Activated T-cell treated with anti-CD3 and anti-CD28 coated beads, Interleukin-2, amount 50 U/mL, for 24 hours (primary cell): ENCODE measurements around the gene TMTC1.
"Not testable (repeated sequence)": the region's sequence is repeated elsewhere in the genome, so short reads cannot be mapped to it uniquely, and the experiment has no call there.

Experiments used
- DNase-seq: peaks from one replicate; pipeline ENCODE4 v3.0.0-alpha.2; 2020
- H3K27ac Mint-ChIP-seq: 2 replicates; pipeline ENCODE4 v1.8.0; 2020; ENCODE audit warnings: mild to moderate bottlenecking, mixed read lengths
- H3K27me3 Mint-ChIP-seq: 2 replicates; pipeline ENCODE4 v1.8.0; 2020; ENCODE audit warnings: mixed read lengths
- H3K36me3 Mint-ChIP-seq: 2 replicates; pipeline ENCODE4 v1.8.0; 2020; ENCODE audit warnings: low read depth, mixed read lengths
- H3K4me1 Mint-ChIP-seq: 2 replicates; pipeline ENCODE4 v1.8.0; 2020; ENCODE audit warnings: low read depth, mixed read lengths
- H3K4me3 Mint-ChIP-seq: 2 replicates; pipeline ENCODE4 v1.8.0; 2020; ENCODE audit warnings: mild to moderate bottlenecking, moderate library complexity, mixed read lengths
- H3K9me3 Mint-ChIP-seq: 2 replicates; pipeline ENCODE4 v1.8.0; 2020; ENCODE audit warnings: mixed read lengths

Gene TMTC1

DNA sequence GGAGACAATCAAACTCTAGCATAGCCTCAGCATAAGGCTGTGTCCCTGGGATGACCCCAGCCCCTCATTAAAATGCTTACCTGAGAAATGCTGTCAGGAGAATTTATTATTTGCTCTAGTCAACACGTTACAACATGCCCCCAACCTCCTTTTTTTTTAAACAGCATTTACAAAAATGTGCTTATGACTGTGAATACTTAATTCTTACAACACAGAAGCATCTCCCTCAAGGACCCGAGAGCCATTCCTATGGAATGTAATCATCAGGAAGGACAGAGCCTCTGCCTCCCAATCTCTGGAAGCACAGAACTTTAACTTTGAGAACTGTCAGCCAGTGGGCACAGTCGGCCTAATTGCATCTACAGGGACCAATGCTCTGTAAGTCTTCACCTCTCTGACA is 149.7 kb downstream of the TMTC1 start:
- Mint-ChIP-seq H3K27me3 (peaks cover 8% of the 10 kb centered on the region), H3K4me1 (no peaks in the 10 kb centered on the region), H3K4me3 (no peak overlapping the region), H3K36me3 (no peaks in the 10 kb centered on the region), H3K9me3 (no peaks in the 10 kb centered on the region), H3K27ac (no peak overlapping the region)
- DNase-seq = no peak

DNA sequence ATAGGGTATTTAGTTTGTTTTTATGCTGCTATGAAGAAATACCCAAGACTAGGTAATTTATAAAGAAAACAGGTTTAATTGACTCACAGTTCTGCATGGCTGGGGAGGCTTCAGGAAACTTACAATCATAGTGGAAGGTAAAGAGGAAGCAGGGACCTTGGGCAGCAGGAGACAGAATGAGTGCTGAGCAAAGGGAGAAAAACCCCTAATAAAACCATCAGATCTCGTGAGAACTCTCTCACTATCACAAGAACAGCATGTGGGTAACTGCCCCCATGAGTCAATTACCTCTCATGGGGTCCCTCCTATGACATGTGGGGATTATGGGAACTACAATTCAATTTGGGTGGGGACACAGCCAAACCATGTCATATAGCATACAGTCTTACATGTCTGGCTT is 153.6 kb downstream of the TMTC1 start:
- H3K4me3 Mint-ChIP-seq, DNase-seq, H3K9me3 Mint-ChIP-seq, H3K4me1 Mint-ChIP-seq, H3K27me3 Mint-ChIP-seq, H3K27ac Mint-ChIP-seq, H3K36me3 Mint-ChIP-seq: not testable (repeated sequence)

DNA sequence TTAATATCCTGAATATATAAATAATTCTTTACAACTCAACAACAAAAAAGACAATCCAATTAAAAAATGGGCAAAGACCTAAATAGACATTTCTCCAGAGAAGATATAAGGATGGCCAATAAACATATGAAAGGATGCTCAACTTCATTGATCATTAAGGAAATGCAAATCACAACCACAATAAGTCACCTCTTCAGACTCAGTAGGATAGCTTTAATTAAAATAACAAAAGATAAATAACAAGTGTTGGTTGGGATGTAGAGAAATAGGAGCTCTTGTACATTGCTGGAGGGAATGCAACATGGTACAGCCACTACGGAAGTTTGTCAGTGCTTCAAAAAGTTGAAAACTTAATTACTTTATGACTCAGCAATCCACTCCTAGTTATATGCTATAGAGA is 156.5 kb downstream of the TMTC1 start:
- Mint-ChIP-seq H3K36me3 (no peaks in the 10 kb centered on the region), H3K9me3 (peaks cover 5% of the 10 kb centered on the region), H3K27me3 (no peaks in the 10 kb centered on the region), H3K4me1 (no peaks in the 10 kb centered on the region), H3K27ac (no peak overlapping the region), H3K4me3 (no peak overlapping the region)
- no peak for DNase-seq

DNA sequence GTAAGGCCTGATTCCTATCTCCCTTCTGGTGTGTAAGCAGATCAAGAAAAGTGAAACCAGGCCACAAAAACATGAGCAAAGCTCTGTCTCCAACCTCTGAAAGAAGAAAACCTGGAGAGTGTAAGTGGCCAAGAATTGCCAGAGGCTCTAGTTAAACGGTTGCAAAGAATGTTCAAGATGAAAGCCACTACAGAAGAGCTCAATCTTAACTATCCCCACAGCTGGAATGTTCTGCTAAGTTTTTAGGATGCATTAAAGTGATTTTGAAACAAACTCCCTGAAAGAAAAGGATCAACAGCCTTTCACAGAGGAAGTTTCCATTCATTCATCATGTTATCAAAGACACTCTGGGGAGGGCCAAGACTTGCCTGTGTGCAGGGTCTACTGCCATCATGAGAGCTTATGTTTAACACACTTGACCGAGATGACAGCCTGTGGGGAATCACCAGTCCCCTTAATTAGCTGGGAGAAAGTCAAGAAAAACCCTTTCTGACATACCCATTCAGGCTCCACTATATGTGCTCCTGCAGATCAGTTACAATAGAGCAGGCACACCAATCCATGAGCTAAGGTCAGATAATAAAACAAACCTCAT is 158.3 kb downstream of the TMTC1 start:
- no peak overlapping the region for H3K4me3 Mint-ChIP-seq
- DNase-seq = no peak

DNA sequence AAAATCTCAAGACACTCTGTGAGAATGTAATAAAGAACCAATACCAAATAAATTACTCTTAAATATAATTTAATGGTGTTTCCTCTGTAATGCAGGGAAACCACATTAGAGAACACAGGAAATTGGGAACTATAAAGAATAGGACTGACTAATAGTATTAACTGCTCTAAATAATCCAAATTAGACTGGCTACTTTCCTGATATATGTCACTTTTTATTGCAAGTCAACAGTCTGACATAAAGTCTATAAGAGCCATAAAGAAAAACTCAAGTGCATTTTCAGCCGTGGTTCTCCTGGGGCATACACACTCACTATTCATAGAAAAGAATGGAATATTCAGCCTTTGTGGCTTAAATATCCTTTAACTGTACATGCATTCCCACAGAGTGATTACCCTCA is 161.5 kb downstream of the TMTC1 start:
- no peak overlapping the region for H3K4me3 Mint-ChIP-seq
- no peaks in the 10 kb centered on the region for H3K27me3 Mint-ChIP-seq
- H3K36me3 Mint-ChIP-seq = no peaks in the 10 kb centered on the region
- DNase-seq = no peak
- no peaks in the 10 kb centered on the region for H3K4me1 Mint-ChIP-seq
- H3K27ac Mint-ChIP-seq = no peak overlapping the region
- no peaks in the 10 kb centered on the region for H3K9me3 Mint-ChIP-seq

More for the DNA sequence above, 158.3 kb downstream of the TMTC1 start:
- no peaks in the 10 kb centered on the region for H3K27me3 Mint-ChIP-seq
- no peaks in the 10 kb centered on the region for H3K36me3 Mint-ChIP-seq
- no peak overlapping the region for H3K27ac Mint-ChIP-seq
- peaks cover 5% of the 10 kb centered on the region for H3K9me3 Mint-ChIP-seq
- H3K4me1 Mint-ChIP-seq = no peaks in the 10 kb centered on the region

DNA sequence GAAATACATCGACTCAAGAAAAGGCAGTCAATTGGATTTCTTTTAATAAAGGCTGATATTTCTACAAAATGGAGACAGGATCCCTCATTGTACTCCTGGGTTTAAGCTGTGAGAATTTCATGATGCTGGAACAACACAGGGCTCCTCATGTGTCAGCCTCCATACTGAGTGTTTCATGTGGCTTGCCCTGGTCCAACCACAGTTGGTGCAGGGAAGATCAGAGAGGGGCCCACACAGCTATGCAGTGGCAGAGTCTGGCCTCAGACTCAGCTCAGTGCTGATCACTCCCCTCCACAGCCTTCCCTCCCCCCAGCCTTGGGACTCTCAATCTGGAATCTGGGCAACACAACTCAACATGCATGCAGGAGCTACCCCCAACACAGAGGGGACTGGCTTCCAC is 163.7 kb downstream of the TMTC1 start:
- Mint-ChIP-seq H3K27me3 (no peaks in the 10 kb centered on the region), H3K36me3 (no peaks in the 10 kb centered on the region), H3K27ac (no peak overlapping the region), H3K9me3 (no peaks in the 10 kb centered on the region), H3K4me1 (no peaks in the 10 kb centered on the region), H3K4me3 (no peak overlapping the region)
- no peak for DNase-seq

DNA sequence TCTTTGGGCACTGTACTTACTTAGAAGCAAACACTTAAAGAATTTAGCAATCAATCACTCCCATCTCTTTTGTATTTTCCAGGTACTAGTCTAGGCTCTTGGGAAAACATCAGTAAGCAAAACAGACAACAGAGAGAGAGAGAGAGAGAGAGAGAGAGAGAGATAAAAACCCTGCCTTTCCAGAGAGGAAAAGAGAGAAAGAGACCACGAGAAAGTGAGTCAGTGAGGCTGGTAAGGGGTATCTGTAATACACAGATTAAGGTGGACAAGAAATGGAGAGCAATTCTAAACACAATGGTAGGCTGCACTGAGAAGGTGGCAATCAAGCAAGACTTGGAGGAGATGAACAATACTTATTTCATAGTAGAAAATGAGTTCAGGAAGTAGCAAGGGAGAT is 166.3 kb downstream of the TMTC1 start:
- H3K27me3 Mint-ChIP-seq = no peaks in the 10 kb centered on the region
- DNase-seq = no peak
- H3K27ac Mint-ChIP-seq = peak overlapping the region; percentile 33
- no peak overlapping the region for H3K4me3 Mint-ChIP-seq
- no peaks in the 10 kb centered on the region for H3K9me3 Mint-ChIP-seq
- no peaks in the 10 kb centered on the region for H3K36me3 Mint-ChIP-seq
- H3K4me1 Mint-ChIP-seq = no peaks in the 10 kb centered on the region

DNA sequence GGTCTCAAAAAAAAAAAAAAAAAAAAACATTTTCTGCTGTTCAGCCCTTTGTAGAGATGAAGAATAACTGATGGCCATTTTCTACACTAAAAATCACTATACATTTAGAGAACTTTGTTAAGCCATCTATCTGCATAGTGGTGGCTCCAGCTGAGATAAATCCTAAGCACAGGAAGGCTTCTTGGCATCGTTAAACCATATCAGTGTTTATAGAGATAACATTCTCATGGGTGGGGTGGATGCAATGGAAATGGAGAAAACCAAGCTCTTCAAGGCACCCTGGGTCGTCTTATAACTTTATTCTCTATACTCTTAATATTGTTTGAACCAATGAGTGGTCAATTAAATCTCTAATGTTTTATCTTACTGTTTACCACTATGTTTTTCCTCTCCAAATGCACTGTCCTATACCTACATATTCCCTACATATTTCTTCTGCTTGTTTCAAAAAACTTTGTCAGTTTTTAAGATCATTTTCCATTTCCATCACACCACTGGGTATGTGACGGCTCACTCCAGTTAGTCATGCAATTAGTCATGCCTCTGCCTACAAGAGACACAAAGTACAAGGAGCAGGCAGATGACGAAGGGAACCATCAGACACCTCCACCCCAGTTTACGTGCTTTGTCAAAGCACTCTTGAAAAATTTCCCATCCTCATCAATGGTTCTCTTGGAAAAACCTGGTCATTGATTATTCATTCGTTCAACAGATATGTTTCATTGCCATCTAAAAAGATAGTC is 166.9 kb downstream of the TMTC1 start:
- Mint-ChIP-seq H3K9me3 (no peaks in the 10 kb centered on the region), H3K4me3 (no peak overlapping the region), H3K27ac (peak overlapping the region; percentile 33), H3K4me1 (no peaks in the 10 kb centered on the region), H3K36me3 (no peaks in the 10 kb centered on the region), H3K27me3 (no peaks in the 10 kb centered on the region)
- no peak for DNase-seq

DNA sequence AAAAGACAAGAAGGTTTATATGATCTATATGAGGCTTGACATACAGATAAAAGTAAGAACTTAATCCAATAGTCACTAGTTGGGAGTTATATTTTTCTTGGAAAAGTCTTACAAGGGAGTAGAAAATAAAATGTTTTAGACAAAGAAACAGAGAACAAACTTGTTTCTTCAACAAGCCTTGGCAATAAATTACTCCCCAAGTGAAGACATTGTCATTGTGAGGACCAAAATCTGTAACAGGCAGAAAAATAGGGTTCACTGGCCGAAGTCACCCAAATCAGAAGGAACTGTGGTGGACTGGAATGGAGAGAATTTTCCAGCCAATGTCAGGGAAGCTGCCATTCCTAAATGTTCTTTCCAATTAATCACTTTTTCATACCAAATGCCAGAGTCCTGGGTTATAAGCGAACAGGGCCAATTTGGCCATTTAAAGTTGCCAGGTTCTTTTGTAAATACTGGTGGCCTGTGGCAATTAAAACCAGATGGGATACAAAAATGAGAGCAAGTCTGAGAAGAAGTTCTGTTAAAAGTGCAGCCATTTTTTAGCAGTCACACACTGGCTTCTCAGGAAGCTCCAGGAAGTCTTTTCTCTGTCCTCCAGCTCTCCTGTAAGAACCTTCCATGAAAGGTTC is 168.9 kb downstream of the TMTC1 start:
- Mint-ChIP-seq H3K4me3 (no peak overlapping the region), H3K27me3 (no peaks in the 10 kb centered on the region), H3K27ac (no peak overlapping the region), H3K36me3 (no peaks in the 10 kb centered on the region), H3K9me3 (no peaks in the 10 kb centered on the region), H3K4me1 (no peaks in the 10 kb centered on the region)
- no peak for DNase-seq

DNA sequence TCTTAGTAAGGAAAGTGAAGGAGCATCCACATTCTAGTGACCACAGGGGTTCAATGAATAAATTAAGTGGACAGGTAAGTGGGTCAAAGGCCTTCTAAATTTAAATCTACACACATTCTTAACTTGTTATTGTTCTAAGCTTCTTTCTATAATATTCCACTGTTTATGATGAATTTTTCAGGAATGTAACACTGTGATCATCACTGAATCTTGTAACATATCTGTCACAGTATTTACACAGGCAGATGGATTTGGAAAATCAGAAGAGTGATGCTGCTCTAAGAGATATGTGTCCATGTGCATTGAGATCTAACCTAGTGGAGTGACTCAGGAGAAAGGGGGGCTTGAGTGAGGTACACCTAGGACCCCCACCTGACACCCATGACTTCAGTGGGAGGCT is 170.8 kb downstream of the TMTC1 start:
- no peaks in the 10 kb centered on the region for H3K36me3 Mint-ChIP-seq
- no peak overlapping the region for H3K27ac Mint-ChIP-seq
- H3K4me3 Mint-ChIP-seq = no peak overlapping the region
- no peak for DNase-seq
- H3K4me1 Mint-ChIP-seq = no peaks in the 10 kb centered on the region
- H3K27me3 Mint-ChIP-seq = no peaks in the 10 kb centered on the region
- H3K9me3 Mint-ChIP-seq = no peaks in the 10 kb centered on the region

DNA sequence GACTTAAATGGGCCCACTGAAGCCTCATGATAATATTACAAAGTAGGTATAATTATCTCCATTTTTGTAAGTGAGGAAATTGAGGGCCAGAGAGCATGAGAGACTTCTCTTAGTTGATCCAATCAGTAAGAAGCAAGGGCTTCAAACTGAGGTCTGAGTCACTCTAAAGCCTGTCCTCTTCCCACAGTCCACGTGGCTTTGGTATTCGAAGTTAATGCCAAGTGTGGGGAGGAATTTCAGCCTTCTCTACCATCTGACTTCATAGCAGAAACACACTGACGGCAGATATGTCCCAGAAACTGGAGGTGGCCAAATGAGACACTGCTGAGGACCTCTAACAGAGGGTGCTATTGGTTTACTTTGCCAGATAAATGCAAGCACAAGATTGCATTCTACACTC is 171.8 kb downstream of the TMTC1 start:
- no peaks in the 10 kb centered on the region for H3K36me3 Mint-ChIP-seq
- H3K4me3 Mint-ChIP-seq = no peak overlapping the region
- no peaks in the 10 kb centered on the region for H3K27me3 Mint-ChIP-seq
- H3K27ac Mint-ChIP-seq = no peak overlapping the region
- DNase-seq = no peak
- no peaks in the 10 kb centered on the region for H3K4me1 Mint-ChIP-seq
- H3K9me3 Mint-ChIP-seq = no peaks in the 10 kb centered on the region

DNA sequence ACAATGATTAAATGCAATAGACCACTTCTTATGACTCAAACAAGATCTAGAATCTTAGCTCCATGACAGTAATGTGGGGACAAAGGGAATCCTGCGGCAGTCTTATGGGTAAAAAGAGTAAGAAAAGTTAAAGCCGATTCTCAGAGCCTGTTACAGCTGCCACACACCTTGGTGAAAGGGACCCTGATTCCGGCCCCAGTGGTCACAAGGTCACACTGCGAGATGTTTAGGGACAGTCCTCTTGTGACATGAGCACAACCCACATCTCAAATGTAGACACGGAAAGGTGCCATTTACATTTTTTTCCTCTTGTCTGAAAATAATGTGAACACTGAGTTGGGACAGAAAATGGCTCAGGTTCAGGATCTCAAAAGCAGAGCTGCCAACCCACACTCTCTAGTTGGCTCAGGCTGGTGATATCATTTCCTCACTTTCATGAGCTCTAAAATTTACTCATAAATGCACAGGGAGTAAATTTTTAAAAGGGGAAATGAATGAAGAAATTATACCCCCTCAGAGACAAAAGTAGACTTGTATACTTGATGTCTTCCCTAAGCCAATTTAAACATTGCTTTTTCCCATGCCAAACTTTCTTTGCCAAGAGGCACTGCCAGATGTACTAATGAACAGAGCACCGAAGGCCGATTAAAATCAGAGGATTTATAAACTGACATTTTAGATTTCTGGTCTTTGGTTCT is 173.1 kb downstream of the TMTC1 start:
- H3K4me3 Mint-ChIP-seq = no peak overlapping the region
- no peak overlapping the region for H3K27ac Mint-ChIP-seq
- H3K9me3 Mint-ChIP-seq = no peaks in the 10 kb centered on the region
- no peaks in the 10 kb centered on the region for H3K36me3 Mint-ChIP-seq
- DNase-seq = no peak
- peaks cover 5% of the 10 kb centered on the region for H3K27me3 Mint-ChIP-seq
- no peaks in the 10 kb centered on the region for H3K4me1 Mint-ChIP-seq

DNA sequence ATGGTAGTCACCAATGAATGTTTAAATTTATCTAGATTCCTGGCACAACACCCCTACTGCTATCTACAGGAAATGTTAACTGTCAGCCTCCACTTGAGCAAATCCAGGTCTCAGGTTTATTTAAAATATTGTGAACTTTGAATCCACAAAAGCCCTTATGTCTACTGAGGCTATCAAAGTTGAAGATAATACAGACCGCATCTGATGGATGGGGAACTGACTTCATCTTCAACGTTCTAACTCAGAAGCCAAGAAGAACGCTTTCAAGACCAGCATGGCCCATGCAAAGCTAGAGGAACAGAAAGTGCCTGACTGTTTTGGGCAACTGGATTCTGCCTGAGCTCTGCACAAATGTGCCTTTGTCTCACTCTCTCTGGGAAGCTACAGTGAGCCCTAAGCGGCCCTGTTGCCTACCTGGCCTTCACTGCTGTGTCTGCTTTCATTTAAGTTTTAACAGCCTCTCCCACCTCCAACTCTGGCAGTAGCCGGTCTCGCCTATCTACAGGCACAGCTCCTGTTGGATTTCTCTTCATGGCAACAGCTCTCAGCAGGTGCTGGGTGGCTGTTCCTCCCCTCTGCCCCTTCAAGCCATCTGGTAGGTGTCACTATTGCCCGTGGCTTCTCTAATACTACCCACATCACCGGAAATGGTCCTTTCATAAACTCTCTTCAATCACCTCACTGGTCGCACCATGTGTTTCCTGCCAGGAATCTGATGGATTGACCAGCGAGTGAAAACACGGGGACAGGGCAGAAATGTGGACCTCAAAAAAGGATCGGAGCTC is 174.1 kb downstream of the TMTC1 start:
- Mint-ChIP-seq H3K9me3 (no peaks in the 10 kb centered on the region), H3K27ac (no peak overlapping the region), H3K36me3 (no peaks in the 10 kb centered on the region), H3K4me3 (no peak overlapping the region), H3K27me3 (peaks cover 5% of the 10 kb centered on the region), H3K4me1 (no peaks in the 10 kb centered on the region)
- no peak for DNase-seq

DNA sequence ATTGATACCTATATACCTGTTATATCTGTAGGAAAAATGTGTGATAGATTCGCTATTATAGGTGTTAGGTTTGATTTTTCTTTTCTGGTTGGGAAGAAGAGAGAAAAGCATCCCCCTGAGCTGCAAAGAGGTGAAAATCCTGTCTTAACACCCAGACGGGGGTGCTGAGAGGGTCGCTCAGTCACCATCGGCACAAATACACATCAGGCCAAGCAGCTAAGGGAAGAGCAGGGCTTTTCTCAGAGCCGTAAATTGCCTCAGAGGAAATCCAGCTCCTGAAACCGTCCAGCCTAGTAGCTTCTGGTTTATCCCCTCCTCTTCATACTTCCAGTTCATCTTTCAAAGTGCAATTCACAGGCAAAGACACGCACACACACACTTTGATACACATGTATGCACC is 175.2 kb downstream of the TMTC1 start:
- Mint-ChIP-seq H3K27me3 (peaks cover 7% of the 10 kb centered on the region), H3K4me3 (no peak overlapping the region), H3K27ac (no peak overlapping the region), H3K36me3 (no peaks in the 10 kb centered on the region), H3K9me3 (no peaks in the 10 kb centered on the region), H3K4me1 (no peaks in the 10 kb centered on the region)
- DNase-seq = no peak
